ENCODE data around the gene CCDC30.

DNA sequence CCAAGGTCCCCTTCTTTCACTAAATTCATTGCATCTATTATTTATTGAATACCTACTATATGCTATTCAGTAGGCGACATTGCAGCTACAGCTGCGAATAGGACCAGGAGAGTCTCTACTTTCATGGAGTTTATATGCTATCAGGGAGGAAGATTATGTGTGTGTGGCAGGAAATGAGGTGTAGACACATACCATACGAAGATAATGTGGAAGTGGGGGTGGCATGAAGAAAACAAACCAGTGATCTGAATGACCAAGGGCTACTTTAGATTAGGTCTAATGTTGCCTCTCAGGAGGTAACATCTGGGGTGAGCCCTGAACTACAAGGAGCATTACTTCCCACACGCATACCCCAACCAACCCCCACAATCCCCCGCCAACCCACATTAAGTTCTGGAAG lies 194.1 kb downstream of the CCDC30 start:
- TF ChIP-seq, protein P1, sequence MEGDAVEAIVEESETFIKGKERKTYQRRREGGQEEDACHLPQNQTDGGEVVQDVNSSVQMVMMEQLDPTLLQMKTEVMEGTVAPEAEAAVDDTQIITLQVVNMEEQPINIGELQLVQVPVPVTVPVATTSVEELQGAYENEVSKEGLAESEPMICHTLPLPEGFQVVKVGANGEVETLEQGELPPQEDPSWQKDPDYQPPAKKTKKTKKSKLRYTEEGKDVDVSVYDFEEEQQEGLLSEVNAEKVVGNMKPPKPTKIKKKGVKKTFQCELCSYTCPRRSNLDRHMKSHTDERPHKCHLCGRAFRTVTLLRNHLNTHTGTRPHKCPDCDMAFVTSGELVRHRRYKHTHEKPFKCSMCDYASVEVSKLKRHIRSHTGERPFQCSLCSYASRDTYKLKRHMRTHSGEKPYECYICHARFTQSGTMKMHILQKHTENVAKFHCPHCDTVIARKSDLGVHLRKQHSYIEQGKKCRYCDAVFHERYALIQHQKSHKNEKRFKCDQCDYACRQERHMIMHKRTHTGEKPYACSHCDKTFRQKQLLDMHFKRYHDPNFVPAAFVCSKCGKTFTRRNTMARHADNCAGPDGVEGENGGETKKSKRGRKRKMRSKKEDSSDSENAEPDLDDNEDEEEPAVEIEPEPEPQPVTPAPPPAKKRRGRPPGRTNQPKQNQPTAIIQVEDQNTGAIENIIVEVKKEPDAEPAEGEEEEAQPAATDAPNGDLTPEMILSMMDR (IDR thresholded peaks at IDR 0.05), result no peak
- no peak for TF ChIP-seq POLR2AphosphoS5 (IDR thresholded peaks at IDR 0.05)
